ENCODE data around the gene SKAP2. TPM values are rescaled to one million over a fixed set of nuclear protein-coding genes. Genes with fewer than 3 reads are reported as not detected.

The SKAP2 gene
- total and polyA plus RNA-seq, 8 donors: 4.6 to 127 (median 9.6) TPM

DNA sequence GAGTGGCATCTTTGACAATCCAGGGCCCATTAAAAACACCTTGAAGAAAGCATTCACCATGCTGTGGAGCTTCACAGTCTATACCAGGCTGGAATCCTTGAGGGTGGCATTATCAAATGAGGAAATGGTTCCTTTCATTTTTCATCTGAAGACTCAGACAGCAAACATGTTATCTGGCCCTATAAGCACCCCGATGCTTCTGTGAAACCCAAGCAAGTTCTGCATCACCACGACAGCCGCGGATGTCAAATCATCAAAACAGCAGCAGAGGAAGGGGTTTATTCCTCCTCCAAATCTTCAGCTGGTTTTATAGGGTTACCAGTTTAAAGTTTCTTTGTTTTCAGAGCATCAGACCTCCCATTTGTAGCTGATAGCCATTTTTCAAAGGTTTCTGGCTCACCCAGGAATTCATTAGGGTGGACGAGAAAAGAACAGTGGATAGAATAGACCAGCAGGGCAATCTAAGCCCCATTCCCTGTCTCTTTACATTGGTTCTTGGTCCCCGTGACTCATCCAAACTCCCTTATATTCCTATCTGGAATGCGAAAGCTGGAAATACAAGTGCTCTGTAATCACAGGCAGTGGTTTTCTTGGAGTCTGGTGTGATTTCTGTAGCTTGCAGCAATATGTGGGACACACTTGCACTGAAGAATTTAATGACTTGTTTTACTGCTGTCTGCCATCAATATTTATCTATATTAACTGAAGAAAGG is 217.9 kb downstream of the SKAP2 start:
- intact Hi-C loops (cut with DNase I; ENCODE audit: low total_unique reads): no loop called here
- H3K36me3 ChIP-seq: no peaks in the 10 kb centered on the region
- 82 to 85% (median 83%) methylated on average over 7 of the region's 7 CpGs for WGBS, 5 donors

DNA sequence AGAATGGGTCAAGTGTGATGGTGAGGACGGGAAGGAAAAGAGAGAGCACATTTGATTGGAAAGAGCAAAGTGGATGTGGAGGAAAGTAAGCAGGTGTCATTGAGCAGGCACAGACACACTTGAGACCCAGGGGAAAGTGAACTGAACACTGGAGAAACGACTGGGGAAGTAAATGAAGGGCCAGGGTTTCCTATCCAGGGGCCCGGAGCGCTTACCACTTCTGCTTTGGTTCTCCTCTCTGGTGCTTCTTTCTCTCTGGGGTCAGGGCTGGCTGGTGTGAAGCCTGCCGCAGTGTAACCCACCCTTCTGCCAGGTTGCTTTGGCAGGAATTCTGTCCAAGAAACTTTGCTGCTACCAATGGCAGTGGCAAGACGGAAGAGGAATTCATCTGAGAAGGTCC is 219.3 kb downstream of the SKAP2 start:
- WGBS, 5 donors: 67 to 83% (median 75%) methylated on average over 6 of the region's 6 CpGs
- H3K9me3 ChIP-seq: no peaks in the 10 kb centered on the region
- H3K4me3 ChIP-seq: no peak overlapping the region
- DNase-seq: no peak
- TF ChIP-seq EP300 (IDR thresholded peaks at IDR 0.05): no peak
- TF ChIP-seq, protein P1, sequence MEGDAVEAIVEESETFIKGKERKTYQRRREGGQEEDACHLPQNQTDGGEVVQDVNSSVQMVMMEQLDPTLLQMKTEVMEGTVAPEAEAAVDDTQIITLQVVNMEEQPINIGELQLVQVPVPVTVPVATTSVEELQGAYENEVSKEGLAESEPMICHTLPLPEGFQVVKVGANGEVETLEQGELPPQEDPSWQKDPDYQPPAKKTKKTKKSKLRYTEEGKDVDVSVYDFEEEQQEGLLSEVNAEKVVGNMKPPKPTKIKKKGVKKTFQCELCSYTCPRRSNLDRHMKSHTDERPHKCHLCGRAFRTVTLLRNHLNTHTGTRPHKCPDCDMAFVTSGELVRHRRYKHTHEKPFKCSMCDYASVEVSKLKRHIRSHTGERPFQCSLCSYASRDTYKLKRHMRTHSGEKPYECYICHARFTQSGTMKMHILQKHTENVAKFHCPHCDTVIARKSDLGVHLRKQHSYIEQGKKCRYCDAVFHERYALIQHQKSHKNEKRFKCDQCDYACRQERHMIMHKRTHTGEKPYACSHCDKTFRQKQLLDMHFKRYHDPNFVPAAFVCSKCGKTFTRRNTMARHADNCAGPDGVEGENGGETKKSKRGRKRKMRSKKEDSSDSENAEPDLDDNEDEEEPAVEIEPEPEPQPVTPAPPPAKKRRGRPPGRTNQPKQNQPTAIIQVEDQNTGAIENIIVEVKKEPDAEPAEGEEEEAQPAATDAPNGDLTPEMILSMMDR (IDR thresholded peaks at IDR 0.05): no peak
- TF ChIP-seq POLR2A (IDR thresholded peaks at IDR 0.05): no peak
- no peak for TF ChIP-seq POLR2AphosphoS5 (IDR thresholded peaks at IDR 0.05)
- H3K36me3 ChIP-seq: no peaks in the 10 kb centered on the region
- H3K27ac ChIP-seq: no peak overlapping the region
- H3K4me1 ChIP-seq: no peaks in the 10 kb centered on the region
- H3K27me3 ChIP-seq: peaks cover 0 to 2% (median 0%) of the 10 kb centered on the region in 3 donors
- intact Hi-C loops (cut with DNase I; ENCODE audit: low total_unique reads): no loop called here

More for the DNA sequence above, 217.9 kb downstream of the SKAP2 start:
- TF ChIP-seq EP300 (IDR thresholded peaks at IDR 0.05) (no peak), POLR2A (IDR thresholded peaks at IDR 0.05) (no peak), POLR2AphosphoS5 (IDR thresholded peaks at IDR 0.05) (no peak)
- TF ChIP-seq, protein P1 (IDR thresholded peaks at IDR 0.05): no peak
- no peaks in the 10 kb centered on the region for H3K9me3 ChIP-seq
- DNase-seq: no peak
- no peaks in the 10 kb centered on the region for H3K4me1 ChIP-seq
- H3K4me3 ChIP-seq: no peak overlapping the region
- no peak overlapping the region for H3K27ac ChIP-seq
- H3K27me3 ChIP-seq: no peaks in the 10 kb centered on the region

DNA sequence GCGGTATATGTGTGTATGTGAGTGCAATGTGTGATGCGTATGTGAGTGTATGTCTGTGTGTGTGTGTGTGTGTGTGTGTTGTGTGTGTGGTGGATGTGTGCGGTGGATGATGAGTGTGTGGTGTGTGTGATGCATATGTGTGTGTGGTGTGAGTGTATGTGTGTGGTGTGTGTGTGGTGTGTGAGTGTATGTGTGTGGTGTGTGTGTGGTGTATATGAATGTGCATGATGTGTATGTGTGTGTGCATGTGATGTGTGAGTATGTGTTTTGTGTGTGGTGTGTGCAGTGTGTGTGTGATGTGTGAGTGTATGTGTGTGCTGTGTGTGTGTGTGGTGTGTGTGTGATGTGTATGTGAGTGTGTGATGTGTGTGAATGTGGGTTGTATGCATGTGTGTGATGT is 222.0 kb downstream of the SKAP2 start:
- DNase-seq: no peak
- H3K27me3 ChIP-seq: peaks cover 0 to 4% (median 0%) of the 10 kb centered on the region in 3 donors
- WGBS, 5 donors: 81 to 99% (median 98%) methylated on average over 3 of the region's 3 CpGs
- no peaks in the 10 kb centered on the region for H3K36me3 ChIP-seq
- intact Hi-C loops (cut with DNase I; ENCODE audit: low total_unique reads): no loop called here
- no peak overlapping the region for H3K4me3 ChIP-seq
- H3K9me3 ChIP-seq: no peaks in the 10 kb centered on the region
- H3K4me1 ChIP-seq: no peaks in the 10 kb centered on the region
- TF ChIP-seq EP300 (IDR thresholded peaks at IDR 0.05) (no peak), POLR2A (IDR thresholded peaks at IDR 0.05) (no peak), POLR2AphosphoS5 (IDR thresholded peaks at IDR 0.05) (no peak)
- TF ChIP-seq, protein P1 (IDR thresholded peaks at IDR 0.05): no peak
- H3K27ac ChIP-seq: no peak overlapping the region

DNA sequence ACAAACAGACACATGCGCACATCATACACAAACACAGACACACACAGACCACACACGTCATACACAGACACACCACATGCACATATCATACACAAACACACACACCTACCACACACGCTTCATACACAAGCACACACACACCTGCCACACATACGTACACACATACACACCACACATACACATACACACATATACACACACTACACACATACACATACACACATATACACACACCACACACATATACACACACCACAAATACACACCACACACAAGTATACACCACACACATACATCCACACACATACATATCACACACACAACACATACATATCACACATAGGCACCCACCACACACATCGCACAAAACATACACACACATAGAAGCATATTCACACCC is 224.7 kb downstream of the SKAP2 start:
- TF ChIP-seq POLR2A (IDR thresholded peaks at IDR 0.05): no peak
- TF ChIP-seq, protein P1 (IDR thresholded peaks at IDR 0.05): no peak
- TF ChIP-seq POLR2AphosphoS5 (IDR thresholded peaks at IDR 0.05): no peak
- no peak for TF ChIP-seq EP300 (IDR thresholded peaks at IDR 0.05)
- intact Hi-C loops (cut with DNase I; ENCODE audit: low total_unique reads): no loop called here
- no peak overlapping the region for H3K4me3 ChIP-seq
- H3K27ac ChIP-seq: no peak overlapping the region
- peaks cover 0 to 4% (median 0%) of the 10 kb centered on the region in 3 donors for H3K27me3 ChIP-seq
- no peaks in the 10 kb centered on the region for H3K36me3 ChIP-seq
- WGBS, 5 donors: 95 to 100% (median 98%) methylated on average over 5 of the region's 5 CpGs
- no peak for DNase-seq
- no peaks in the 10 kb centered on the region for H3K4me1 ChIP-seq
- H3K9me3 ChIP-seq: no peaks in the 10 kb centered on the region
